CD14-positive monocyte (primary cell): ENCODE measurements around the gene EYS. TPM values are rescaled to one million over a fixed set of nuclear protein-coding genes. Genes with fewer than 3 reads are reported as not detected.

ENCODE experiments used
- DNase-seq, 3 donors: peaks; one replicate each; pipeline ENCODE4 v3.0.0-alpha.2; 2011 to 2022
- H2AFZ ChIP-seq: 2 replicates; pipeline ENCODE4 v1.6.0; 2012; ENCODE audit warnings: mild to moderate bottlenecking, low read depth, low read length, inconsistent platforms; ENCODE audit not compliant: insufficient read depth, poor library complexity, severe bottlenecking
- H3K27ac ChIP-seq, 2 donors: 1 replicate in 1 of 2; 2 replicates in 1 of 2; pipeline ENCODE4 v1.5.1; 2012 to 2013; ENCODE audit warnings: low read length in 2 of 2, control low read depth in 1 of 2, inconsistent platforms in 1 of 2, low read depth in 1 of 2, mild to moderate bottlenecking in 1 of 2
- H3K27me3 ChIP-seq, 2 donors: one replicate each; pipeline versions ENCODE4 v1.6.0 to v1.6.1; 2011 to 2013; ENCODE audit warnings: low read length in 2 of 2; ENCODE audit not compliant: control insufficient read depth in 2 of 2, insufficient read depth in 2 of 2
- H3K36me3 ChIP-seq, 2 donors: replicated peaks in 1 of 2; 1 replicate in 1 of 2; 2 replicates in 1 of 2; pipeline versions ENCODE4 v1.5.1 to v1.6.1; 2012 to 2013; ENCODE audit warnings: low read length in 2 of 2, control low read depth in 1 of 2, inconsistent platforms in 1 of 2, mild to moderate bottlenecking in 1 of 2; ENCODE audit not compliant: insufficient read depth in 2 of 2, control insufficient read depth in 1 of 2
- H3K4me1 ChIP-seq, 2 donors: 1 replicate in 1 of 2; 2 replicates in 1 of 2; pipeline versions ENCODE4 v1.5.1 to v1.6.1; 2012 to 2013; ENCODE audit warnings: low read length in 2 of 2, control low read depth in 1 of 2, inconsistent platforms in 1 of 2, mild to moderate bottlenecking in 1 of 2, moderate library complexity in 1 of 2; ENCODE audit not compliant: insufficient read depth in 2 of 2, control insufficient read depth in 1 of 2
- H3K4me2 ChIP-seq: replicated peaks from 2 replicates; pipeline ENCODE3; 2012; ENCODE audit warnings: low read length, moderate library complexity, mild to moderate bottlenecking; ENCODE audit not compliant: poor library complexity, severe bottlenecking; ENCODE audit errors: extremely low read depth
- H3K4me3 ChIP-seq, 3 experiments: fragments of 200-600 bp in 1 of 3; sonication (generic) in 1 of 3; replicated peaks in 1 of 3; 1 replicate in 2 of 3; 2 replicates in 1 of 3; pipeline ENCODE4 v1.5.1; 2011 to 2013; ENCODE audit warnings: low read length in 3 of 3, mild to moderate bottlenecking in 3 of 3, control low read depth in 2 of 3, low read depth in 2 of 3, inconsistent platforms in 1 of 3, moderate library complexity in 1 of 3
- H3K79me2 ChIP-seq: 2 replicates; pipeline ENCODE4 v1.6.0; 2012; ENCODE audit warnings: mild to moderate bottlenecking, control low read depth, inconsistent platforms, low read length, moderate library complexity; ENCODE audit not compliant: insufficient read depth
- H3K9ac ChIP-seq: 2 replicates; pipeline ENCODE4 v1.6.0; 2017; ENCODE audit warnings: low read length, mild to moderate bottlenecking; ENCODE audit not compliant: insufficient read depth, poor library complexity, severe bottlenecking
- H3K9me3 ChIP-seq, 2 donors: replicated peaks in 1 of 2; 1 replicate in 1 of 2; 2 replicates in 1 of 2; pipeline versions ENCODE4 v1.5.1 to v1.6.1; 2012 to 2013; ENCODE audit warnings: low read length in 2 of 2, control low read depth in 1 of 2; ENCODE audit not compliant: control insufficient read depth in 1 of 2, insufficient read depth in 1 of 2
- H4K20me1 ChIP-seq: 2 replicates; pipeline ENCODE4 v1.6.0; 2012; ENCODE audit warnings: mild to moderate bottlenecking, low read length, control low read depth, moderate library complexity; ENCODE audit not compliant: insufficient read depth
- H3K27ac Mint-ChIP-seq, 7 donors: one replicate each; pipeline ENCODE4 v1.8.0; 2020; ENCODE audit warnings: mild to moderate bottlenecking in 7 of 7, mixed read lengths in 7 of 7, moderate library complexity in 6 of 7, inconsistent platforms in 2 of 7
- H3K27me3 Mint-ChIP-seq, 3 donors: one replicate each; pipeline ENCODE4 v1.8.0; 2021 to 2022; ENCODE audit warnings: low read depth in 3 of 3, mild to moderate bottlenecking in 3 of 3, mixed read lengths in 3 of 3, moderate library complexity in 3 of 3, inconsistent platforms in 1 of 3
- H3K36me3 Mint-ChIP-seq, 2 donors: one replicate each; pipeline ENCODE4 v1.8.0; 2020; ENCODE audit warnings: mixed read lengths in 2 of 2, inconsistent platforms in 1 of 2, mild to moderate bottlenecking in 1 of 2
- H3K4me1 Mint-ChIP-seq: one replicate; pipeline ENCODE4 v1.8.0; 2020; ENCODE audit warnings: mild to moderate bottlenecking, mixed read lengths
- H3K4me3 Mint-ChIP-seq, 2 donors: one replicate each; pipeline ENCODE4 v1.8.0; 2020; ENCODE audit warnings: mild to moderate bottlenecking in 2 of 2, mixed read lengths in 2 of 2, moderate library complexity in 1 of 2
- H3K9me3 Mint-ChIP-seq, 7 donors: one replicate each; pipeline ENCODE4 v1.8.0; 2020 to 2022; ENCODE audit warnings: mixed read lengths in 7 of 7, mild to moderate bottlenecking in 6 of 7, moderate library complexity in 6 of 7, inconsistent platforms in 2 of 7
- WGBS: methylation state at CpG from one replicate; pipeline ENCODE4 v1.1.5; 2013; ENCODE audit warnings: missing lambda C conversion rate; ENCODE audit not compliant: insufficient coverage; 5-methylcytosine and 5-hydroxymethylcytosine counted together
- intact Hi-C, 2 donors: fragments of 100-400 bp; cut with micrococcal nuclease; formaldehyde crosslinking; loops; one replicate each; pipeline versions ENCODE4 v1.15.0 to v1.15.1; 2023
- polyA plus RNA-seq, 3 donors: library from polyadenylated mRNA; depleted of rRNA in 1 of 3; unstranded in 2 of 3; stranded (reverse) in 1 of 3; fragments of 300-500 nt in 2 of 3; fragments of >200 nt in 1 of 3; fragmentation: Illumina TruSeq in 2 of 3; gene quantifications; 1 replicate in 2 of 3; 2 replicates in 1 of 3; pipeline ENCODE4 v1.2.3, GENCODE V29; 2012 to 2021
- TF ChIP-seq, protein P1 (sequence below): fragments of 200-600 bp; IDR thresholded peaks from one replicate; pipeline ENCODE4 v1.8.0; 2022; ENCODE audit warnings: antibody characterized with exemption, mild to moderate bottlenecking

EYS gene
- polyA plus RNA-seq, 3 donors = 0.01 to 0.03 TPM; not detected in 1

DNA sequence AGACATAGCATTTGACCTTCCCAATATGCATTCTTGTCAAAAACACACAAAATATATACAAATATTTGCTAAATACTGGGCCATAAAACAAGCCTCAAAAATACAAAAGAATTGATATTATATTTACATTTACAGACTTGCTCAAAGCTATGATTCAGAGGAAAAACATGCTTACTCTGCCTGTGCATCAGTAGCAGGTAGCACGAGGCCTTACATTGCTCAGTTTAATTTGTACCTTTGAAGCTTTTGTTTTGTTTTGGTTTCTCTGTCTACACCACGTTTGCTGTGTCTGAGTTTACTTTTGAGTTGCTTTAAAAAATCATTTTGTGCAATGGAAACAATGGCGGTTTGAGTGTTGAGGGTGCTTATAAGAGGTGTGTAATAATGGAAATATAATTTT, 1972.1 kb downstream of the EYS start:
- Histone ChIP-seq H3K36me3 (no peaks in the 10 kb centered on the region), H3K27ac (no peak overlapping the region), H3K79me2 (no peaks in the 10 kb centered on the region), H2AFZ (no peak overlapping the region), H3K9me3 (no peaks in the 10 kb centered on the region), H3K27me3 (no peaks in the 10 kb centered on the region), H4K20me1 (no peaks in the 10 kb centered on the region), H3K4me2 (no peak overlapping the region), H3K4me1 (no peaks in the 10 kb centered on the region), H3K4me3 (no peak overlapping the region), H3K9ac (no peak overlapping the region)
- no peaks in the 10 kb centered on the region for H3K36me3 Mint-ChIP-seq
- TF ChIP-seq, protein P1, sequence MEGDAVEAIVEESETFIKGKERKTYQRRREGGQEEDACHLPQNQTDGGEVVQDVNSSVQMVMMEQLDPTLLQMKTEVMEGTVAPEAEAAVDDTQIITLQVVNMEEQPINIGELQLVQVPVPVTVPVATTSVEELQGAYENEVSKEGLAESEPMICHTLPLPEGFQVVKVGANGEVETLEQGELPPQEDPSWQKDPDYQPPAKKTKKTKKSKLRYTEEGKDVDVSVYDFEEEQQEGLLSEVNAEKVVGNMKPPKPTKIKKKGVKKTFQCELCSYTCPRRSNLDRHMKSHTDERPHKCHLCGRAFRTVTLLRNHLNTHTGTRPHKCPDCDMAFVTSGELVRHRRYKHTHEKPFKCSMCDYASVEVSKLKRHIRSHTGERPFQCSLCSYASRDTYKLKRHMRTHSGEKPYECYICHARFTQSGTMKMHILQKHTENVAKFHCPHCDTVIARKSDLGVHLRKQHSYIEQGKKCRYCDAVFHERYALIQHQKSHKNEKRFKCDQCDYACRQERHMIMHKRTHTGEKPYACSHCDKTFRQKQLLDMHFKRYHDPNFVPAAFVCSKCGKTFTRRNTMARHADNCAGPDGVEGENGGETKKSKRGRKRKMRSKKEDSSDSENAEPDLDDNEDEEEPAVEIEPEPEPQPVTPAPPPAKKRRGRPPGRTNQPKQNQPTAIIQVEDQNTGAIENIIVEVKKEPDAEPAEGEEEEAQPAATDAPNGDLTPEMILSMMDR = no peak
- DNase-seq = no peak
- no peak overlapping the region for H3K4me3 Mint-ChIP-seq
- H3K4me1 Mint-ChIP-seq = no peaks in the 10 kb centered on the region
- peaks cover 0 to 6% (median 5%) of the 10 kb centered on the region in 7 donors for H3K9me3 Mint-ChIP-seq
- 86% methylated on average over 1 of the region's 3 CpGs for WGBS
- peak overlapping the region in 1 of 7 donors; percentile 23 for H3K27ac Mint-ChIP-seq
- intact Hi-C loops = no loop called here
- H3K27me3 Mint-ChIP-seq = peaks cover 0 to 2% (median 0%) of the 10 kb centered on the region in 3 donors

DNA sequence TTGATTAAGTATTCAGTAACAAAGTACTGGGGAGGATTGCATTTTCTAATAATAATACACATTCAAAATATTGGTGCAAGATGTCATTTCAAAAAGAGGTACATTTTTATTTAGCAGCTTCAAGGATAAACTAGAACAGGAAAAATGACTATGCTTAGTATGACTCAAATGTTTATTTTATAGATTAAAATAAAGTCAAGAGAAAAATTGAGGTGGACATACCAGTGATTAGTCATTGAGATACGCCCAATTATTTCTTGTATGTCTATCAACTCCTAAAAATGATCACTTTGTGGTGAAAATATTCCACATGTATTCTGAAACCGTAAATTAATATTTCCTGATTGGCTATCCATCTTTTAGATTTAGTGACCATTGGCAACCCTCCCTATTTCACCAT, 1974.7 kb downstream of the EYS start:
- Histone ChIP-seq H3K4me3 (no peak overlapping the region), H4K20me1 (no peaks in the 10 kb centered on the region), H3K27ac (no peak overlapping the region), H3K9ac (no peak overlapping the region), H3K27me3 (no peaks in the 10 kb centered on the region), H3K79me2 (no peaks in the 10 kb centered on the region), H3K36me3 (no peaks in the 10 kb centered on the region), H3K4me1 (no peaks in the 10 kb centered on the region), H3K9me3 (no peaks in the 10 kb centered on the region), H3K4me2 (no peak overlapping the region), H2AFZ (no peak overlapping the region)
- no peak overlapping the region for H3K4me3 Mint-ChIP-seq
- no peak overlapping the region for H3K27ac Mint-ChIP-seq
- WGBS = 100% methylated on average over 1 of the region's 2 CpGs
- DNase-seq = no peak
- TF ChIP-seq, protein P1 = no peak
- H3K36me3 Mint-ChIP-seq = no peaks in the 10 kb centered on the region
- H3K4me1 Mint-ChIP-seq = no peaks in the 10 kb centered on the region
- H3K27me3 Mint-ChIP-seq = peaks cover 0 to 2% (median 0%) of the 10 kb centered on the region in 3 donors
- intact Hi-C loops = no loop called here
- H3K9me3 Mint-ChIP-seq = peaks cover 0 to 7% (median 4%) of the 10 kb centered on the region in 7 donors
